DND-41 (cell line): ENCODE measurements around the gene OCA2.

ENCODE experiments used
- CTCF ChIP-seq: IDR thresholded peaks from 2 replicates; pipeline ENCODE4 v1.5.1; 2012; ENCODE audit warnings: borderline replicate concordance, low read length, moderate library complexity, mild to moderate bottlenecking; ENCODE audit not compliant: poor library complexity, severe bottlenecking; ENCODE audit errors: extremely low read depth
- EZH2 ChIP-seq: IDR thresholded peaks from 3 replicates; pipeline ENCODE4 v1.6.1; 2012; ENCODE audit warnings: borderline replicate concordance, low read depth, mild to moderate bottlenecking, moderate library complexity, low read length, inconsistent platforms; ENCODE audit not compliant: severe bottlenecking

DNA sequence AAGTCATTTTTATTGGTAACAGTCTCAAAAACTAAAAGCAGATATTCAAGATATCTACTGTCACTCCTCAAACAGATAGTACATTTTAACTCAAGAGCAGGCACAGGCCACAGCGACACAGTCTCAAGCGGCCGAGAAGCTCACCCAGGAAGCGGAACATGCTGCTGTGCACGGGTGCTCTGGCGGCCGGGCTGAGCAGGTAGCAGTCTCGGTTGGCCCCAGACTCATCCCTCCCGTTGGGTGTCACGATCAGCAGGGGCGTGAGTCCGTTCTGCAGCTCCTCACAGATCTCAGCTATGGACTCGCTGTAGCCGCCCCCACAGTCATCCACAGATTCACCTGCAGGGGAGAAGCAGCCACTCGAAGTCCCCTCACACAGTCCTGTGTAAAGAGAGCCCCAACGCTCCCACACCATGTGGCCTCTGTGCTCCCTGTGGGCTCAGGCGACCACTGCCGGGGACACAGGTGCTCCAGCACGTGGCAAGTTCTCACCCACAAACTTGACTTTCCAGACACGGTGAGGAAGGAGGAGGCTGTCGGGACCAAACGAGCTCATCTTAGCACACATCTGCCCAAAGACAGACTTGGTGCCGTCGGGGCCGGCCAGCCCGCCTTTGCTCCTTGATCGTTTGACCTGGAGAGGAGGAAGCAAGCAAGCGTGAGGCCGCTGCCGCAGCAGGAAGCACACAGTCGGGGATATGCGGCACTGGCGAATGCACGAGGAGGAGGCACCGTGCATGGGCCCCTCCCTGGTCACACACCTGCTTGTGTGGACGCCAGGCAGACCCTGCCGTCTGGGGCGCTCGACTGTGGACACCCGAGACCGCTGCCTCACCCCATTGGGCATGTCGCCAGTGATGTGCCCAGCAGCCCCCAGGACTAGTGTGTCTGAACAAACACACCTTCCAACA, 17.7 kb upstream of the OCA2 start:
- TF ChIP-seq CTCF (no peak), EZH2 (no peak)
